Measurements from ENCODE around the gene OBSCN. TPM values are rescaled to one million over a fixed set of nuclear protein-coding genes. Genes with fewer than 3 reads are reported as not detected.

The OBSCN gene
- total RNA-seq, 2 experiments from 2014 or later, result 29.5 to 45.2 TPM

DNA sequence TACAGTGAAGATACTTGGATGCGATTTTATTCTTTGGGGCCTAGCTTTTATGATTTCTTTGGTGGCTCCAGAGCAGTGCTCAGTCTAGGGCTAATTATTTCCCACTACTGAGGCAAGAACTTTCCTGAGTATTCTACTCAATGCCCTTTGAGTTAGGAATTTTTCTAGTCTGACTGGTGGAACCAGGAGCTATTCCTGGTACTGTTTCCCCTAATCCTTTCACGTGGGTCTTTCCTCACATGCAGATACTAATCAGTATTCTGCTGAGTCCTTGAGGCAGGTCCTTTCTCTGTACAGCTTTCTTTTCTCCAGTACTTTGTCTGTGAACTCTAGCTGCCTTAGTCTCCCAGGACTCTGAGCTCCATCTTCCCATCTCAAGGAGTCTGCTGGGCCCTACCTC is 122.0 kb downstream of the OBSCN start:
- Histone ChIP-seq H3K9me2 (ENCODE audit: insufficient read depth, low read length) (no peaks in the 10 kb centered on the region), H3K4me1 (ENCODE audit: insufficient read depth, low read length, poor library complexity, severe bottlenecking) (no peaks in the 10 kb centered on the region), H2AFZ (ENCODE audit: low read length) (no peak overlapping the region), H3K27ac (ENCODE audit: low read depth, low read length, poor library complexity, severe bottlenecking) (no peak overlapping the region), H3K79me2 (ENCODE audit: insufficient read depth, low read depth, low read length) (no peaks in the 10 kb centered on the region), H3K36me3 (ENCODE audit: insufficient read depth, low read length) (peaks cover 1% of the 10 kb centered on the region; the same call in 1 of the 2 replicates), H3K4me2 (ENCODE audit: low read length) (no peak overlapping the region), H3K4me3 (ENCODE audit: low read depth, low read length, poor library complexity, severe bottlenecking) (no peak overlapping the region), H3K9me3 (ENCODE audit: low read length) (no peaks in the 10 kb centered on the region; the same call in 1 of the 2 replicates), H4K20me1 (ENCODE audit: insufficient read depth, low read length) (no peaks in the 10 kb centered on the region)
- no peak for DNase-seq (ENCODE audit: low spot score)
- ChIA-PET CTCF (ENCODE audit: unreplicated experiment) (no interaction called here), POLR2A (interaction anchor here (0.5 to 1.1 kb wide), 3 partner anchors 127 to 176 kb away, joined by 3 to 4 read pairs (median 3); no protein-coding TSS in a partner anchor)
- TF ChIP-seq EZH2phosphoT487 (IDR thresholded peaks at IDR 0.05; ENCODE audit: borderline replicate concordance, low read depth, low read length), result no peak
- TF ChIP-seq, protein P1, sequence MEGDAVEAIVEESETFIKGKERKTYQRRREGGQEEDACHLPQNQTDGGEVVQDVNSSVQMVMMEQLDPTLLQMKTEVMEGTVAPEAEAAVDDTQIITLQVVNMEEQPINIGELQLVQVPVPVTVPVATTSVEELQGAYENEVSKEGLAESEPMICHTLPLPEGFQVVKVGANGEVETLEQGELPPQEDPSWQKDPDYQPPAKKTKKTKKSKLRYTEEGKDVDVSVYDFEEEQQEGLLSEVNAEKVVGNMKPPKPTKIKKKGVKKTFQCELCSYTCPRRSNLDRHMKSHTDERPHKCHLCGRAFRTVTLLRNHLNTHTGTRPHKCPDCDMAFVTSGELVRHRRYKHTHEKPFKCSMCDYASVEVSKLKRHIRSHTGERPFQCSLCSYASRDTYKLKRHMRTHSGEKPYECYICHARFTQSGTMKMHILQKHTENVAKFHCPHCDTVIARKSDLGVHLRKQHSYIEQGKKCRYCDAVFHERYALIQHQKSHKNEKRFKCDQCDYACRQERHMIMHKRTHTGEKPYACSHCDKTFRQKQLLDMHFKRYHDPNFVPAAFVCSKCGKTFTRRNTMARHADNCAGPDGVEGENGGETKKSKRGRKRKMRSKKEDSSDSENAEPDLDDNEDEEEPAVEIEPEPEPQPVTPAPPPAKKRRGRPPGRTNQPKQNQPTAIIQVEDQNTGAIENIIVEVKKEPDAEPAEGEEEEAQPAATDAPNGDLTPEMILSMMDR (conservative IDR thresholded peaks at IDR 0.05; ENCODE audit: low read length), result no peak
- intact Hi-C loops (cut with micrococcal nuclease; ENCODE audit: unreplicated experiment), result no loop called here
- no TSS peak for BruUV-seq (replicated peaks)

DNA sequence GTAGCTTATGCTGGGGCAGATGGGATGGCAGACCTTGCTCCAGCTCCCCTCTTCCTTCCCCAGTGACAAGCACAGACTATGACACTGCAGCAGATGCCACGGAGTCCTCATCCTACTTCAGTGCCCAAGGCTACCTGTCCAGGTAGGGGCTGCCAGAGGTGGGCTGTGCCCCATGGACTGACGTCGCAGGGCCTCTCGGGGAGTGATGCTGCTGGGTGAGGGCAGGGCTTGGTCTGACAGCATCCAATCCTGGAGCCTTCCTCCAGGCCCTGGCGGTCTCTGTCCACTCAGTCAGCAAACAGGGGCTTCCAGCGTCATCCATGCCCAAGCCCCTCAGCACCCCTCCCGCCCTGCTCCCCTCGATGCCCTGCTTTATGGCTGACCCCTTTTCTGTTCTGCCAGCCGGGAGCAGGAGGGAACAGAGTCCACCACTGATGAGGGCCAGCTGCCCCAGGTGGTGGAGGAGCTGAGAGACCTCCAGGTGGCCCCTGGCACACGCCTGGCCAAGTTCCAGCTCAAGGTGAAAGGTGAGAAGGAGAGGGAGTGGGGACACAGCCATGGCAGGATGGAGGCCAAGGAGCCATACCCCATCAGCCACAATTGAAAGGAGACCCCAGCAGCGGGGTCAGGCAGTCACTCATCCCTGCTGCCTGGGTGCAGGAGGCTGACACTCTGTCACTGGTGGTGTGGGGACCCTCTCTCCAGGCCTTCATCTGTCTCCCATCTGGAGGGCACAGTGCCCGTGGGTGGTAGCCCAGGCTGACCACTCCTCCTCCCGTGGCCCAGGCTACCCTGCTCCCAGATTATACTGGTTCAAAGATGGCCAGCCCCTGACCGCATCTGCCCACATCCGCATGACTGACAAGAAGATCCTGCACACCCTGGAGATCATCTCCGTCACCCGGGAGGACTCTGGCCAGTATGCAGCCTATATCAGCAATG is 125.2 kb downstream of the OBSCN start:
- Histone ChIP-seq H3K4me3 (ENCODE audit: low read depth, low read length, poor library complexity, severe bottlenecking) (no peak overlapping the region), H3K79me2 (ENCODE audit: insufficient read depth, low read depth, low read length) (no peaks in the 10 kb centered on the region), H4K20me1 (ENCODE audit: insufficient read depth, low read length) (no peaks in the 10 kb centered on the region), H2AFZ (ENCODE audit: low read length) (no peak overlapping the region), H3K9me3 (ENCODE audit: low read length) (no peaks in the 10 kb centered on the region), H3K27ac (ENCODE audit: low read depth, low read length, poor library complexity, severe bottlenecking) (no peak overlapping the region), H3K9me2 (ENCODE audit: insufficient read depth, low read length) (no peaks in the 10 kb centered on the region), H3K4me2 (ENCODE audit: low read length) (no peak overlapping the region), H3K36me3 (ENCODE audit: insufficient read depth, low read length) (no peaks in the 10 kb centered on the region), H3K4me1 (ENCODE audit: insufficient read depth, low read length, poor library complexity, severe bottlenecking) (no peaks in the 10 kb centered on the region)
- DNase-seq (ENCODE audit: low spot score), result no peak
- no TSS peak for BruUV-seq (replicated peaks)
- TF ChIP-seq, protein P1 (conservative IDR thresholded peaks at IDR 0.05; ENCODE audit: low read length), result no peak
- no peak for TF ChIP-seq EZH2phosphoT487 (IDR thresholded peaks at IDR 0.05; ENCODE audit: borderline replicate concordance, low read depth, low read length)
- ChIA-PET CTCF (ENCODE audit: unreplicated experiment) (no interaction called here), POLR2A (no interaction called here)
- intact Hi-C loops (cut with micrococcal nuclease; ENCODE audit: unreplicated experiment), result no loop called here

DNA sequence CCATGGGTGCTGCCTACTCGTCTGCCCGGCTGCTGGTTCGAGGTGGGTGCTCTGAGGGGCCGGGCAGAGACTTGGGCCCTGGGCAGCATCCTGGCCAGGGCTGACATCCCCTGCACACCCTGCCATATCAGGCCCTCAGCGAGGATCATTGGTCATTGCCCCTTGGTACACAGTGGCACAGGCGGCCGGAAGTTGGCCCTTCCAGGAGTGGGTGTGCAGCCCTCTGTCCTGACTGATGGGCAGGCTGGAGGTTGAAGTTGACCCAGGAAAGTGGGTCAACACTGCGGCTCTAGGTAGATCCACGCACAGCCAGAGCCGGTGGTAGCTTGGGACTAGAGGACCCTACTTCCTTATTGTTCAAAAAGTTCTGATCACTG is 125.9 kb downstream of the OBSCN start:
- H4K20me1 ChIP-seq (ENCODE audit: insufficient read depth, low read length), result no peaks in the 10 kb centered on the region
- no peaks in the 10 kb centered on the region for H3K36me3 ChIP-seq (ENCODE audit: insufficient read depth, low read length)
- H3K9me3 ChIP-seq (ENCODE audit: low read length), result no peaks in the 10 kb centered on the region
- POLR2A ChIA-PET, result no interaction called here
- CTCF ChIA-PET (ENCODE audit: unreplicated experiment), result no interaction called here
- H3K27ac ChIP-seq (ENCODE audit: low read depth, low read length, poor library complexity, severe bottlenecking), result no peak overlapping the region
- no peak for TF ChIP-seq EZH2phosphoT487 (IDR thresholded peaks at IDR 0.05; ENCODE audit: borderline replicate concordance, low read depth, low read length)
- TF ChIP-seq, protein P1 (conservative IDR thresholded peaks at IDR 0.05; ENCODE audit: low read length), result no peak
- no peaks in the 10 kb centered on the region for H3K79me2 ChIP-seq (ENCODE audit: insufficient read depth, low read depth, low read length)
- H3K4me1 ChIP-seq (ENCODE audit: insufficient read depth, low read length, poor library complexity, severe bottlenecking), result no peaks in the 10 kb centered on the region
- BruUV-seq (replicated peaks), result no TSS peak
- no peaks in the 10 kb centered on the region for H3K9me2 ChIP-seq (ENCODE audit: insufficient read depth, low read length)
- no peak for DNase-seq (ENCODE audit: low spot score)
- intact Hi-C loops (cut with micrococcal nuclease; ENCODE audit: unreplicated experiment), result no loop called here
- no peak overlapping the region for H3K4me2 ChIP-seq (ENCODE audit: low read length)
- H2AFZ ChIP-seq (ENCODE audit: low read length), result no peak overlapping the region
- H3K4me3 ChIP-seq (ENCODE audit: low read depth, low read length, poor library complexity, severe bottlenecking), result no peak overlapping the region

Data from OCI-LY7 (cell line).